ENCODE data around the gene TAPBPL.
"Not testable (repeated sequence)": the region's sequence is repeated elsewhere in the genome, so short reads cannot be mapped to it uniquely, and the experiment has no call there.

TAPBPL gene

DNA sequence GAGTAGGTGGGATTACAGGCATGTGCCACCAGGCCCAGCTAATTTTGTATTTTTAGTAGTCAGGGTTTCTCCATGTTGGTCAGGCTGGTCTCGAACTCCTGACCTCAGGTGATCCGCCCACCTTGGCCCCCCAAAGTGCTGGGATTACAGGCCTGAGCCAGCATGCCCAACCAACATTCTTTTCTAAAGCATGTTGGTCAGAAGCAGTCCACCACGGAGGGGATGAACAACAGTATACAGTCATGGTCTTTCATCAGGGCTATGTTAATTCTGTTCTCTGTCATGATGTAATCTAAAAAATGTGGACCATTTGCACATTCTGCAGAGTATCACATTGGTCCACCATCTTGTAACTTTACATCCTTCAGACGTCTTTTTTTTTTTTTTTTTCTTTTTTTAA lies 37.6 kb downstream of the TAPBPL start:
- Mint-ChIP-seq H3K27me3 (no peaks in the 10 kb centered on the region), H3K27ac (no peak overlapping the region), H3K4me3 (no peak overlapping the region), H3K9me3 (no peaks in the 10 kb centered on the region), H3K4me1 (peaks cover 10% of the 10 kb centered on the region)
- no peak for DNase-seq
- ATAC-seq: no peak

DNA sequence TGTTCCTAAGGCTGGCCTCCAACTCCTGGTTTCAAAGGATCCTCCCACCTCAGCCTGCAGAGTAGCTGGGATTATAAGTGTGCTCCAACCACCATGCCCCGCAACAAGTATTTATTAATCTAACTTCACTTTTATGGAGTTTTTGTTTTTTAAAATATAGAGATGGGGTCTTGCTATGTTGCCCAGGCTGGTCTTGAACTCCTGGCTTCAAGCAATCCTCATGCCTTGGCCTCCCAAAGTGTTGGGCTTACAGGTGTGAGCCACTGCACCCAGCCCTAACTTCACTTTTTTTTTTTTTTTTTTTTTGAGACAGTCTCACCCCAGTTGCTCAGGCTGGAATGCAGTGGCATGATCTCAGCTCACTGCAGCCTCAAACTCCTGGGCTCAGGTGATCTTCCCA lies 38.8 kb downstream of the TAPBPL start:
- not testable (repeated sequence) for H3K9me3 Mint-ChIP-seq

DNA sequence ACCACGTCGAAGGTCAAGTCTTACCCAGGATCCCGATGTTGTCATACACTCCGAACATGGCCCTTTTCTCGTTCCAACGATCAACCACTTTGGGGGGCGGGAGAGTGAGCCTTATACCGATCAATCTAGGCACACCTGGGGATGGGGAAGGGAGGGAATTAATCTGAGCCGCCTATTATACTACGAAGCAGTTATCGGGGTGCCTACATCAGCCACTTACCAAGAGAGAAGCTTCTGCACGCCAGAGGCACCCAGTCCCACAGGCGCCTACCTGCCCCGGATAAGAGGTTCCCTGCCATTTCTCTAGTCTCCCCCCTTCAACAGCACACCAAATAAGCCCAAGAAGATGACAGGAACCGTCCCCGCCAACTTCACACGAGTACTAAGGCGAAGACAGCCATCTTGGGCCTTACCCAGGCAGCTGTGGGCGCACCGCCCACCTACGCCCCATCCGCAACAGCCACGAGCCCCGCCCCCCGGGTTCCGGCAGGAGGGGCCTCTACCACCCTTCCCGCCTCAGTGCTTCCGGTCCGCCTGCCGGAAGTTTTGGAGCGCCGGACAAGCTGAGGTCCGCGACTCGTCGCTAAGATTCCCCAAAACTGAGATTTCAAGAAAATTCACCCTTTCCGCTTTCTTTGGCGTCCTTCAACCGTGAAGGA lies 41.1 kb downstream of the TAPBPL start, which contains the start of gene MRPL51:
MRPL51 (minus strand) TSS at position 425 of the 659 bp plus-strand sequence; CDS start at position 299, 126 bp downstream.
- Mint-ChIP-seq H3K27ac (peak within 1 kb of the TSS; percentile 96 to 99), H3K27me3 (no peaks in the 10 kb centered on the region), H3K9me3 (no peaks in the 10 kb centered on the region), H3K4me1 (peaks cover 33% of the 10 kb centered on the region), H3K4me3 (peak within 1 kb of the TSS; percentile 91 to 97)
- DNase-seq: peak; percentile 96 to 98
- ATAC-seq: peak; percentile 85

More for the DNA sequence above, 38.8 kb downstream of the TAPBPL start:
- H3K4me1 Mint-ChIP-seq: peaks cover 22% of the 10 kb centered on the region
- DNase-seq, H3K27ac Mint-ChIP-seq, H3K27me3 Mint-ChIP-seq, H3K4me3 Mint-ChIP-seq, ATAC-seq: not testable (repeated sequence)

DNA sequence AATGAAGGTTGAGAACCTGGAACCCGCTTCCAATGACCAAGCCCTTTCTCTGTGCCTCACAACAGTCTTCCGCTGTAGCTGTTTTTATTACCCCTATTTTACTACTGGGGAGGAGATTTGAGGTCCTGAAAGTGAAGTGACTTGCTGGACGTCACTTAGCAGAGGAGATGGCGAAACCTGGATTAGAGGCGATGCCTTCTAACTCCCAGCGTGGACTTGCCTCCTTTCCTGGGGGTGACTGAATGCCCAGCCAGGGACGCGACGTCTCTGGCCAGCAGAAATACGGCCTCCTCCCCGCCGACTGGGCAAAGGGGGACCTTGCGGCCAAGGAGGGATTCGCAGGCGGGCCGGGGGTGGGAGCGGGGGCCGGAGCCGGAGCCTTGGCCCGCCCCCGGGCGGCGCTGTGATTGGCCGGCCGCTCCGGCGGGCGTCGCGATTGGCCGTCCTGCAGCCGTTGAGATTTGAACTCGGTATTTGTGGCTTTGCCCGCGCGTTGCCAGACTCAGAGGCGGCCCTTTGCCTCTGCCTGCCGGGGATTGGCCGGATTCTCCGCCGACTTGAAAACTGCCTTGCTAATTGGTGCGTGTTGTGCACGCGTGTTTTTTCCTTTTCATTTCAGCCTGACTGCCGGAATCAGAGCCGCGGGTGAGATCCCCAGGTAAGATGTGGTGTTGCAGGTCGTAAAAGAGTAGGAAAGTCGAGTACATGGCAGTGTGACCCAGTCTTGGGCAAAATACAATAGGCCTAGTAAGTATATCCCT lies 41.8 kb downstream of the TAPBPL start, which contains the start of gene NCAPD2:
NCAPD2 (plus strand) TSS at position 606 of the 761 bp plus-strand sequence. CDS start 997 bp downstream, outside the sequence.
- ATAC-seq (peak; percentile 90), DNase-seq (peak; percentile 95 to 97)
- H3K4me1 Mint-ChIP-seq: peaks cover 33% of the 10 kb centered on the region
- H3K9me3 Mint-ChIP-seq: no peaks in the 10 kb centered on the region
- H3K27ac Mint-ChIP-seq: peak within 1 kb of the TSS; percentile 96 to 99
- no peaks in the 10 kb centered on the region for H3K27me3 Mint-ChIP-seq
- peak within 1 kb of the TSS; percentile 91 to 97 for H3K4me3 Mint-ChIP-seq

DNA sequence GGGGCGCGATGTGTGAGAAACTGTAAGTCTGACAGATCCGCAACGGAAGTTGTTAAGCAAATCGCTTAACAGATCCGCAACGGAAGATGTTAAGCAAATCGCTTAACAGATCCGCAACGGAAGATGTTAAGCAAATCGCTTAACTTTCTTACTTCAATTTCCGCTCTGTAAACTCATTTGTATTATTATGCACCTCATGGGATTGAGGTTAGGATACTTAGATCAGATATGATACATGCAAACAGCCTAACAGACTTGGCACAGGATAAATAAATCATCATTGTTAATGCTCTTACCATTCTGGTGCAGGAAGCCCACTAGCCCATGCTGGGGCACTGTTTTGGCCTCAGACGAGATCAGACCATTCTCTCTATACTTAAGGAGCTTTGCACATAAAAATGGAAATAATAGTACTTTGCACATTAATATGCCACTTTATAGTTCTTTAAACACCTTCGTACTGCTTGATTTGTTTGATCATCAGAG lies 42.5 kb downstream of the TAPBPL start:
- DNase-seq (peak in 1 of 2 donors; percentile 19), ATAC-seq (peak; percentile 13)
- no peaks in the 10 kb centered on the region for H3K9me3 Mint-ChIP-seq
- H3K27ac Mint-ChIP-seq: peak overlapping the region; percentile 95 to 97
- no peaks in the 10 kb centered on the region for H3K27me3 Mint-ChIP-seq
- H3K4me1 Mint-ChIP-seq: peaks cover 33% of the 10 kb centered on the region
- peak overlapping the region; percentile 91 to 97 for H3K4me3 Mint-ChIP-seq

DNA sequence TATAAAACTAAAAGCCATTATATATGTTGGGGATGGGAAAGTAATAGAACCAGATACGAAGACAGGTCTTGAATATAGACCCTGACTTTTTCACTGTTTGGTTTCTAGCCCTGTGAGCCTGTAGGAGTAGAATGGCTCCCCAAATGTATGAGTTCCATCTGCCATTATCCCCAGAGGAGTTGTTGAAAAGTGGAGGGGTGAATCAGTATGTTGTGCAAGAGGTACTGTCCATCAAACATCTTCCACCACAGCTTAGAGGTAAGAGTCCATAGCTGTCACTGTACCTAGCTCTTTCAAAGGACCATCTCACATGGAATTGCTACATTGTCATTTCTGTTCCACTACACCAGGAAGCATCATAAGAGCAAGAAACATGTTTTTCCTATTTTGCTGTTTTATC lies 43.1 kb downstream of the TAPBPL start:
- Mint-ChIP-seq H3K27ac (peak overlapping the region in 1 of 2 donors; percentile 95), H3K4me1 (peaks cover 33% of the 10 kb centered on the region), H3K27me3 (no peaks in the 10 kb centered on the region), H3K4me3 (peak overlapping the region; percentile 91 to 97), H3K9me3 (no peaks in the 10 kb centered on the region)
- ATAC-seq: no peak
- DNase-seq: no peak

DNA sequence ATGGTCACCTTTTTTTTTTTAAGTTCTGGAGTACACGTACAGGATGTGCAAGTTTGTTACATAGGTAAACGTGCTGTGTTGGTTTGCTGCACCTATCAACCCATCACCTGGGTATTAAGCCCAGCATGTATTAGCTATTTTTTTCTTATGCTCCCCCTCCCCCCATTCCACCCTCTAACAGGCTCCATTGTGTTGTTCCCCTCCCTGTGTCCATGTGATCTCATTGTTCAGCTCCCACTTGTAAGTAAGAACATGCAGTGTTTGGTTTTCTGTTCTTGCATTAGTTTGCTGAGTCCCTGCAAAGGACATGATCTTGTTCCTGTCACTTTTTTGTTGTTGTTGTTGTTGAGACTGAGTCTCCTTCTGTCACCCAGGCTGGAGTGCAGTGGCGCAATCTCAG lies 45.4 kb downstream of the TAPBPL start:
- peaks cover 25% of the 10 kb centered on the region for H3K4me1 Mint-ChIP-seq
- not testable (repeated sequence) for ATAC-seq, H3K27me3 Mint-ChIP-seq, DNase-seq, H3K9me3 Mint-ChIP-seq
- peak overlapping the region; percentile 1 to 12 for H3K4me3 Mint-ChIP-seq
- peak overlapping the region in 1 of 2 donors; percentile 78 for H3K27ac Mint-ChIP-seq

DNA sequence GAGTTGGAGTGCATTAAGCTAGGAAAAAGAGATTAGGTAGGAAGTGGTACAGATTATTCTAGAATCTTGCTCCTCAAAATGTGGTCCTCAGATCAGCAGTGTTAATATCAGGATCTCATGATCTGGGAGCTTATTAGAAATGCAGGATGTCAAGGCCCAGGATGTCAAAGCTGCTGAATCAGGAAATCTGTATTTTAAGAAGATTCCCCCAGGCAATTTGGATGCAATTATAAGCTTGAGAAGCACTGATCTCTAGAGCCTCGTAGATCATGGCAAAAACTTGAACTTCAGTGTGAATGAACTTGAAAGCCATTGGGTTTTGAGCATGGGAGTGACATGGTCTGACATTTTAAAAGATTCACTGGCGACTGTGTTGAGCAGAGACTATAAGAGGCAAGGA lies 48.6 kb downstream of the TAPBPL start:
- Mint-ChIP-seq H3K4me3 (no peak overlapping the region), H3K27me3 (no peaks in the 10 kb centered on the region), H3K27ac (no peak overlapping the region), H3K9me3 (no peaks in the 10 kb centered on the region), H3K4me1 (peaks cover 13% of the 10 kb centered on the region)
- DNase-seq (no peak), ATAC-seq (no peak)

DNA sequence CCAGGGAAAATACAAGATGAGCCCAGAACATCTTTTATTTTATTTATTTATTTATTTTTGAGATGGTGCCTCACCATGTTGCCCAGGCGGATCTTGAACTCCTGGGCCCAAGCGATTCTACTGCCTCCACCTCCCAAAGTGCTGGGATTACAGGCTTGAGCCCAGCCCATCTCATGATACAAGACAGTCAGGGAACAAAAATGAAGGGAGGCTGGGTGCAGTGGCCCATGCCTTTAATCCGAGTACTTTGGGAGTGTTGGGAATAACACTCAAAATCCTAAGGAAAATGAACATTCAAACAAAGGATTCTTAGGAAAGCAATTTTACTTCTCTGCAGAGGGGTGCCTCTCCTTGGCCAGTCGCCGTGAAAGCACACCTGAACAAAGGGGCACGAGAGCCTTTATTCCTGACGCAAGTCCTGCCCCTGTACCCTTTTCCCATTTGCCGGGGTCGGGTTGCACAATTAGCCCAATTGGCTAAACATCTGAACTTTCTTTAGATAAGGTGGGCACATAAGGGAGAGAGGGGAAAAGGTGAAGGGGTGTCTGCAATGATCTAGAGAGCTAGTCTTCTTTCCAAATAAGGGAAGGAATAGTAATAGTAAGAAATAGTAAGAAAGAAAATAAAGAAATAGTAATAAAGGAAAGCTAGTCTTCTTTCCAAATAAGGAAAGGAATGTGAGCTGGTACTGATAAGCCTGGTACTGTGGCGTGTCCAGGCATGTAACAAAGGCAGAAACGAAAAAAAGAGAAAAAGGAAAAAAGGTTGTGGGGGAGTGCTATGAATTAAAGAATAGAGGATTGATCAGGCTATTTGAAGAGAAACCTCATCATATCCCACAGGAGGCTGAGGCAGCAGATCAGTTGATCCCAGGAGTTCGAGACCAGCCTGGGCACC lies 55.5 kb downstream of the TAPBPL start:
- Mint-ChIP-seq H3K9me3 (no peaks in the 10 kb centered on the region), H3K27me3 (no peaks in the 10 kb centered on the region), H3K4me1 (peaks cover 9% of the 10 kb centered on the region), H3K4me3 (no peak overlapping the region), H3K27ac (no peak overlapping the region)
- ATAC-seq (no peak), DNase-seq (no peak)

DNA sequence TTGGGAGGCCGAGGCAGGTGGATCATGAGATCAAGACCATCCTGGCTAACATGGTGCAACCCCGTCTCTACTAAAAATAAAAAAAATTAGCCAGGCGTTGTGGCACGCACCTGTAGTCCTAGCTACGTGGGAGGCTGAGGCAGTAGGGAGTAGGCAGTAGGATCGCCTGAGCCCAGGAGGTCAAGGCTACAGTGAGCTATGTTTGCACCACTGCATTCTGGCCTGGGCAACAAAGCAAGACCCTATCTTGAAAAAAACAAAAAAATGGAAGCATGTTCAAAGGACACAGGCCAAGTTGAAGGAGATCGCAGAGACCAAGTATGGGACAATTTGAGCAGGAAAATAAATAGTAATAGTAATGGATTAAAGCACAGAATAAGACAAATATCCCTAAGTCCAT lies 56.2 kb downstream of the TAPBPL start:
- H3K27me3 Mint-ChIP-seq: no peaks in the 10 kb centered on the region
- DNase-seq: no peak
- H3K4me1 Mint-ChIP-seq: peaks cover 9% of the 10 kb centered on the region
- H3K27ac Mint-ChIP-seq: no peak overlapping the region
- no peaks in the 10 kb centered on the region for H3K9me3 Mint-ChIP-seq
- no peak overlapping the region for H3K4me3 Mint-ChIP-seq
- ATAC-seq: no peak
